Measurements from ENCODE around the gene MELK. TPM values are rescaled to one million over a fixed set of nuclear protein-coding genes. Genes with fewer than 3 reads are reported as not detected.

MELK gene
- total RNA-seq, 2 donors from 2014 or later: 37.2 to 57.7 TPM

GRCh38 chr9:36603006-36603405 lies 30.3 kb downstream of the MELK start:
- H3K27ac Mint-ChIP-seq: peak overlapping the region; percentile 57
- H3K36me3 Mint-ChIP-seq (ENCODE audit: low read depth): peaks cover 80% of the 10 kb centered on the region
- peaks cover 6% of the 10 kb centered on the region for H3K4me1 Mint-ChIP-seq
- H3K4me3 Mint-ChIP-seq: peak overlapping the region; percentile 30
- peak; percentile 65 for ATAC-seq (replicated peaks)
- no peaks in the 10 kb centered on the region for H3K9me3 Mint-ChIP-seq
- H3K27me3 Mint-ChIP-seq: no peaks in the 10 kb centered on the region

- no peak overlapping the region for H3K4me3 Mint-ChIP-seq
- H3K9me3 Mint-ChIP-seq: no peaks in the 10 kb centered on the region
- no peaks in the 10 kb centered on the region for H3K27me3 Mint-ChIP-seq
- no peaks in the 10 kb centered on the region for H3K4me1 Mint-ChIP-seq
- H3K27ac Mint-ChIP-seq: no peak overlapping the region
- ATAC-seq (replicated peaks): no peak
- peaks cover 51% of the 10 kb centered on the region for H3K36me3 Mint-ChIP-seq (ENCODE audit: low read depth)
Observed at GRCh38 chr9:36609306-36609705, 36.6 kb downstream of the MELK start.

- no peak overlapping the region for H3K4me3 Mint-ChIP-seq
- no peak overlapping the region for H3K27ac Mint-ChIP-seq
- H3K4me1 Mint-ChIP-seq: no peaks in the 10 kb centered on the region
- H3K9me3 Mint-ChIP-seq: no peaks in the 10 kb centered on the region
- no peak for ATAC-seq (replicated peaks)
- H3K27me3 Mint-ChIP-seq: no peaks in the 10 kb centered on the region
- H3K36me3 Mint-ChIP-seq (ENCODE audit: low read depth): peaks cover 3% of the 10 kb centered on the region
Observed at GRCh38 chr9:36622121-36622520, 49.4 kb downstream of the MELK start.

GRCh38 chr9:36623280-36623679 lies 50.6 kb downstream of the MELK start:
- Mint-ChIP-seq H3K4me3 (no peak overlapping the region), H3K27ac (no peak overlapping the region), H3K9me3 (no peaks in the 10 kb centered on the region), H3K27me3 (no peaks in the 10 kb centered on the region), H3K36me3 (ENCODE audit: low read depth) (no peaks in the 10 kb centered on the region), H3K4me1 (no peaks in the 10 kb centered on the region)
- no peak for ATAC-seq (replicated peaks)

- no peaks in the 10 kb centered on the region for H3K4me1 Mint-ChIP-seq
- H3K4me3 Mint-ChIP-seq: no peak overlapping the region
- H3K9me3 Mint-ChIP-seq: no peaks in the 10 kb centered on the region
- peak; percentile 56 for ATAC-seq (replicated peaks)
- H3K27me3 Mint-ChIP-seq: no peaks in the 10 kb centered on the region
- peaks cover 8% of the 10 kb centered on the region for H3K36me3 Mint-ChIP-seq (ENCODE audit: low read depth)
- no peak overlapping the region for H3K27ac Mint-ChIP-seq
Observed at GRCh38 chr9:36625006-36625615, 52.4 kb downstream of the MELK start.

GRCh38 chr9:36632892-36633291 lies 60.2 kb downstream of the MELK start:
- peaks cover 4% of the 10 kb centered on the region for H3K4me1 Mint-ChIP-seq
- no peaks in the 10 kb centered on the region for H3K27me3 Mint-ChIP-seq
- no peak overlapping the region for H3K4me3 Mint-ChIP-seq
- peaks cover 31% of the 10 kb centered on the region for H3K36me3 Mint-ChIP-seq (ENCODE audit: low read depth)
- no peak for ATAC-seq (replicated peaks)
- H3K9me3 Mint-ChIP-seq: no peaks in the 10 kb centered on the region
- no peak overlapping the region for H3K27ac Mint-ChIP-seq

GRCh38 chr9:36637491-36638270 lies 65.0 kb downstream of the MELK start:
- no peaks in the 10 kb centered on the region for H3K27me3 Mint-ChIP-seq
- H3K27ac Mint-ChIP-seq: no peak overlapping the region
- peaks cover 11% of the 10 kb centered on the region for H3K36me3 Mint-ChIP-seq (ENCODE audit: low read depth)
- H3K4me3 Mint-ChIP-seq: no peak overlapping the region
- no peaks in the 10 kb centered on the region for H3K9me3 Mint-ChIP-seq
- peaks cover 5% of the 10 kb centered on the region for H3K4me1 Mint-ChIP-seq
- ATAC-seq (replicated peaks): no peak

- Mint-ChIP-seq H3K27me3 (no peaks in the 10 kb centered on the region), H3K36me3 (ENCODE audit: low read depth) (peaks cover 30% of the 10 kb centered on the region), H3K9me3 (no peaks in the 10 kb centered on the region), H3K27ac (no peak overlapping the region), H3K4me1 (peaks cover 5% of the 10 kb centered on the region), H3K4me3 (no peak overlapping the region)
- no peak for ATAC-seq (replicated peaks)
Observed at GRCh38 chr9:36640771-36641381, 68.2 kb downstream of the MELK start.

- H3K4me3 Mint-ChIP-seq: no peak overlapping the region
- no peak for ATAC-seq (replicated peaks)
- peaks cover 23% of the 10 kb centered on the region for H3K36me3 Mint-ChIP-seq (ENCODE audit: low read depth)
Observed at GRCh38 chr9:36642817-36643216, 70.1 kb downstream of the MELK start.

GRCh38 chr9:36656842-36657241 lies 84.1 kb downstream of the MELK start:
- ATAC-seq (replicated peaks): no peak
- Mint-ChIP-seq H3K27me3 (no peaks in the 10 kb centered on the region), H3K36me3 (ENCODE audit: low read depth) (peaks cover 56% of the 10 kb centered on the region), H3K9me3 (no peaks in the 10 kb centered on the region), H3K27ac (no peak overlapping the region), H3K4me3 (no peak overlapping the region), H3K4me1 (no peaks in the 10 kb centered on the region)

More at GRCh38 chr9:36642817-36643216, 70.1 kb downstream of the MELK start:
- Mint-ChIP-seq H3K9me3 (no peaks in the 10 kb centered on the region), H3K27ac (no peak overlapping the region), H3K4me1 (peaks cover 1% of the 10 kb centered on the region), H3K27me3 (no peaks in the 10 kb centered on the region)

- Mint-ChIP-seq H3K27me3 (no peaks in the 10 kb centered on the region), H3K4me3 (no peak overlapping the region), H3K27ac (no peak overlapping the region), H3K4me1 (no peaks in the 10 kb centered on the region), H3K9me3 (no peaks in the 10 kb centered on the region), H3K36me3 (ENCODE audit: low read depth) (peaks cover 39% of the 10 kb centered on the region)
- no peak for ATAC-seq (replicated peaks)
Observed at GRCh38 chr9:36659500-36659899, 86.8 kb downstream of the MELK start.

GRCh38 chr9:36664806-36665205 lies 92.1 kb downstream of the MELK start:
- ATAC-seq (replicated peaks): no peak
- peaks cover 30% of the 10 kb centered on the region for H3K36me3 Mint-ChIP-seq (ENCODE audit: low read depth)
- no peaks in the 10 kb centered on the region for H3K9me3 Mint-ChIP-seq
- no peaks in the 10 kb centered on the region for H3K27me3 Mint-ChIP-seq
- H3K27ac Mint-ChIP-seq: no peak overlapping the region
- H3K4me1 Mint-ChIP-seq: peaks cover 10% of the 10 kb centered on the region
- H3K4me3 Mint-ChIP-seq: no peak overlapping the region

GRCh38 chr9:36665387-36665786 lies 92.7 kb downstream of the MELK start:
- peaks cover 30% of the 10 kb centered on the region for H3K36me3 Mint-ChIP-seq (ENCODE audit: low read depth)
- H3K4me1 Mint-ChIP-seq: peaks cover 10% of the 10 kb centered on the region

GRCh38 chr9:36665921-36666431 lies 93.3 kb downstream of the MELK start:
- no peak for ATAC-seq (replicated peaks)

More at GRCh38 chr9:36665387-36665786, 92.7 kb downstream of the MELK start:
- ATAC-seq (replicated peaks): no peak
- Mint-ChIP-seq H3K4me3 (no peak overlapping the region), H3K27me3 (no peaks in the 10 kb centered on the region), H3K9me3 (no peaks in the 10 kb centered on the region), H3K27ac (no peak overlapping the region)

GRCh38 chr9:36671561-36671960 lies 98.9 kb downstream of the MELK start:
- H3K36me3 Mint-ChIP-seq (ENCODE audit: low read depth): peaks cover 46% of the 10 kb centered on the region
- no peak for ATAC-seq (replicated peaks)
- no peaks in the 10 kb centered on the region for H3K27me3 Mint-ChIP-seq
- H3K9me3 Mint-ChIP-seq: no peaks in the 10 kb centered on the region
- H3K27ac Mint-ChIP-seq: no peak overlapping the region
- H3K4me1 Mint-ChIP-seq: peaks cover 3% of the 10 kb centered on the region
- no peak overlapping the region for H3K4me3 Mint-ChIP-seq

More at GRCh38 chr9:36665921-36666431, 93.3 kb downstream of the MELK start:
- Mint-ChIP-seq H3K4me1 (peaks cover 10% of the 10 kb centered on the region), H3K4me3 (no peak overlapping the region), H3K36me3 (ENCODE audit: low read depth) (peaks cover 28% of the 10 kb centered on the region), H3K27me3 (no peaks in the 10 kb centered on the region), H3K9me3 (no peaks in the 10 kb centered on the region), H3K27ac (no peak overlapping the region)

Measured in activated T-helper 17 cell treated with anti-CD3 and anti-CD28 coated beads, Interleukin-2, amount 50 U/mL, for 72 hours (primary cell).